ENCODE measurements around the gene GNLY. TPM values are rescaled to one million over a fixed set of nuclear protein-coding genes. Genes with fewer than 3 reads are reported as not detected.

Gene GNLY
- total RNA-seq, 1 experiment from 2014 or later = not detected

GRCh38 chr2:85723707-85724360 lies 29.7 kb downstream of the GNLY start:
- POLR2A ChIA-PET (ENCODE audit: unreplicated experiment) = interaction anchor here (0.6 kb wide), 1 partner anchor 76 kb away, joined by 3 read pairs; no protein-coding TSS in a partner anchor
- BruUV-seq (replicated peaks) = no TSS peak

GRCh38 chr2:85724731-85725181 lies 30.6 kb downstream of the GNLY start:
- H3F3A ChIP-seq (ENCODE audit: low read length, unreplicated experiment) = no peaks in the 10 kb centered on the region
- H3K4me2 ChIP-seq (ENCODE audit: low read length) = no peak overlapping the region
- H3K9ac ChIP-seq (ENCODE audit: low read length) = no peak overlapping the region
- H3K9me3 ChIP-seq (ENCODE audit: low read length) = no peaks in the 10 kb centered on the region
- POLR2A ChIA-PET (ENCODE audit: unreplicated experiment) = no interaction called here
- no peak overlapping the region for H3K27ac ChIP-seq (ENCODE audit: low read length)
- H3K4me1 ChIP-seq (ENCODE audit: insufficient read depth, low read length) = no peaks in the 10 kb centered on the region
- intact Hi-C loops (cut with micrococcal nuclease) = loop anchor here (5.0 kb wide), 1 partner anchor 358 kb away; no protein-coding TSS in a partner anchor
- H3K27me3 ChIP-seq (ENCODE audit: low read length) = peaks cover 5% of the 10 kb centered on the region; the same call in 1 of the 2 replicates
- BruUV-seq (replicated peaks) = no TSS peak
- no peaks in the 10 kb centered on the region for H3K79me2 ChIP-seq (ENCODE audit: low read length)
- DNase-seq (no peak), ATAC-seq (no peak)
- TF ChIP-seq, protein P1, sequence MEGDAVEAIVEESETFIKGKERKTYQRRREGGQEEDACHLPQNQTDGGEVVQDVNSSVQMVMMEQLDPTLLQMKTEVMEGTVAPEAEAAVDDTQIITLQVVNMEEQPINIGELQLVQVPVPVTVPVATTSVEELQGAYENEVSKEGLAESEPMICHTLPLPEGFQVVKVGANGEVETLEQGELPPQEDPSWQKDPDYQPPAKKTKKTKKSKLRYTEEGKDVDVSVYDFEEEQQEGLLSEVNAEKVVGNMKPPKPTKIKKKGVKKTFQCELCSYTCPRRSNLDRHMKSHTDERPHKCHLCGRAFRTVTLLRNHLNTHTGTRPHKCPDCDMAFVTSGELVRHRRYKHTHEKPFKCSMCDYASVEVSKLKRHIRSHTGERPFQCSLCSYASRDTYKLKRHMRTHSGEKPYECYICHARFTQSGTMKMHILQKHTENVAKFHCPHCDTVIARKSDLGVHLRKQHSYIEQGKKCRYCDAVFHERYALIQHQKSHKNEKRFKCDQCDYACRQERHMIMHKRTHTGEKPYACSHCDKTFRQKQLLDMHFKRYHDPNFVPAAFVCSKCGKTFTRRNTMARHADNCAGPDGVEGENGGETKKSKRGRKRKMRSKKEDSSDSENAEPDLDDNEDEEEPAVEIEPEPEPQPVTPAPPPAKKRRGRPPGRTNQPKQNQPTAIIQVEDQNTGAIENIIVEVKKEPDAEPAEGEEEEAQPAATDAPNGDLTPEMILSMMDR (conservative IDR thresholded peaks at IDR 0.05; ENCODE audit: low read depth, low read length) = no peak
- TF ChIP-seq EZH2 (IDR thresholded peaks at IDR 0.05; ENCODE audit: low read length, unreplicated experiment) (no peak), EZH2phosphoT487 (IDR thresholded peaks at IDR 0.05; ENCODE audit: borderline replicate concordance, low read length) (no peak)
- CTCF ChIA-PET = interaction anchor here (0.9 kb wide), 1 partner anchor 89 kb away, joined by 3 read pairs; no protein-coding TSS in a partner anchor
- H2AFZ ChIP-seq (ENCODE audit: low read length) = no peak overlapping the region
- no peaks in the 10 kb centered on the region for H3K36me3 ChIP-seq (ENCODE audit: low read depth, low read length)
- no peaks in the 10 kb centered on the region for H4K20me1 ChIP-seq (ENCODE audit: low read length)
- no peak overlapping the region for H3K4me3 ChIP-seq (ENCODE audit: low read length)
- H3K9me2 ChIP-seq (replicated peaks; ENCODE audit: low read length) = no peaks in the 10 kb centered on the region

More at GRCh38 chr2:85723707-85724360, 29.7 kb downstream of the GNLY start:
- no peak overlapping the region for H3K4me2 ChIP-seq (ENCODE audit: low read length)
- no peak overlapping the region for H3K4me3 ChIP-seq (ENCODE audit: low read length)
- no peaks in the 10 kb centered on the region for H3K79me2 ChIP-seq (ENCODE audit: low read length)
- H3K9me3 ChIP-seq (ENCODE audit: low read length) = no peaks in the 10 kb centered on the region
- no peaks in the 10 kb centered on the region for H3K4me1 ChIP-seq (ENCODE audit: insufficient read depth, low read length)
- no peaks in the 10 kb centered on the region for H3F3A ChIP-seq (ENCODE audit: low read length, unreplicated experiment)
- no peak for DNase-seq
- H3K27me3 ChIP-seq (ENCODE audit: low read length) = peaks cover 5% of the 10 kb centered on the region; the same call in 1 of the 2 replicates
- TF ChIP-seq, protein P1 (conservative IDR thresholded peaks at IDR 0.05; ENCODE audit: low read depth, low read length) = no peak
- TF ChIP-seq EZH2phosphoT487 (IDR thresholded peaks at IDR 0.05; ENCODE audit: borderline replicate concordance, low read length) = no peak
- TF ChIP-seq EZH2 (IDR thresholded peaks at IDR 0.05; ENCODE audit: low read length, unreplicated experiment) = no peak
- CTCF ChIA-PET = no interaction called here
- no peaks in the 10 kb centered on the region for H3K36me3 ChIP-seq (ENCODE audit: low read depth, low read length)
- ATAC-seq = no peak
- no peak overlapping the region for H3K9ac ChIP-seq (ENCODE audit: low read length)
- H2AFZ ChIP-seq (ENCODE audit: low read length) = no peak overlapping the region
- H4K20me1 ChIP-seq (ENCODE audit: low read length) = no peaks in the 10 kb centered on the region
- intact Hi-C loops (cut with micrococcal nuclease) = no loop called here
- H3K27ac ChIP-seq (ENCODE audit: low read length) = no peak overlapping the region
- H3K9me2 ChIP-seq (replicated peaks; ENCODE audit: low read length) = no peaks in the 10 kb centered on the region

GRCh38 chr2:85725451-85725850 lies 31.3 kb downstream of the GNLY start:
- TF ChIP-seq EZH2 (IDR thresholded peaks at IDR 0.05; ENCODE audit: low read length, unreplicated experiment) (no peak), EZH2phosphoT487 (IDR thresholded peaks at IDR 0.05; ENCODE audit: borderline replicate concordance, low read length) (no peak)
- TF ChIP-seq, protein P1 (conservative IDR thresholded peaks at IDR 0.05; ENCODE audit: low read depth, low read length) = no peak
- Histone ChIP-seq H2AFZ (ENCODE audit: low read length) (no peak overlapping the region), H3F3A (ENCODE audit: low read length, unreplicated experiment) (no peaks in the 10 kb centered on the region), H3K79me2 (ENCODE audit: low read length) (no peaks in the 10 kb centered on the region), H3K27ac (ENCODE audit: low read length) (no peak overlapping the region), H3K9me2 (replicated peaks; ENCODE audit: low read length) (no peaks in the 10 kb centered on the region), H3K4me1 (ENCODE audit: insufficient read depth, low read length) (no peaks in the 10 kb centered on the region), H3K9ac (ENCODE audit: low read length) (no peak overlapping the region), H3K4me2 (ENCODE audit: low read length) (no peak overlapping the region), H3K36me3 (ENCODE audit: low read depth, low read length) (no peaks in the 10 kb centered on the region), H4K20me1 (ENCODE audit: low read length) (no peaks in the 10 kb centered on the region), H3K9me3 (ENCODE audit: low read length) (no peaks in the 10 kb centered on the region), H3K4me3 (ENCODE audit: low read length) (no peak overlapping the region), H3K27me3 (ENCODE audit: low read length) (peaks cover 5% of the 10 kb centered on the region; the same call in 1 of the 2 replicates)
- DNase-seq = no peak
- ChIA-PET CTCF (interaction anchor here (0.9 kb wide), 1 partner anchor 89 kb away, joined by 3 read pairs; no protein-coding TSS in a partner anchor), POLR2A (ENCODE audit: unreplicated experiment) (no interaction called here)
- intact Hi-C loops (cut with micrococcal nuclease) = loop anchor here (5.0 kb wide), 1 partner anchor 357 kb away; no protein-coding TSS in a partner anchor
- no peak for ATAC-seq
- no TSS peak for BruUV-seq (replicated peaks)

Data from PC-3 (cell line).